ENCODE results near the gene MAP3K12. TPM values are rescaled to one million over a fixed set of nuclear protein-coding genes. Genes with fewer than 3 reads are reported as not detected.

Gene MAP3K12
- total and polyA plus RNA-seq, 10 of the 15 experiments (the other 5 are each of a cell fraction or from before 2014, with no cell fraction given), result 0.45 to 14.9 (median 6.9) TPM

DNA sequence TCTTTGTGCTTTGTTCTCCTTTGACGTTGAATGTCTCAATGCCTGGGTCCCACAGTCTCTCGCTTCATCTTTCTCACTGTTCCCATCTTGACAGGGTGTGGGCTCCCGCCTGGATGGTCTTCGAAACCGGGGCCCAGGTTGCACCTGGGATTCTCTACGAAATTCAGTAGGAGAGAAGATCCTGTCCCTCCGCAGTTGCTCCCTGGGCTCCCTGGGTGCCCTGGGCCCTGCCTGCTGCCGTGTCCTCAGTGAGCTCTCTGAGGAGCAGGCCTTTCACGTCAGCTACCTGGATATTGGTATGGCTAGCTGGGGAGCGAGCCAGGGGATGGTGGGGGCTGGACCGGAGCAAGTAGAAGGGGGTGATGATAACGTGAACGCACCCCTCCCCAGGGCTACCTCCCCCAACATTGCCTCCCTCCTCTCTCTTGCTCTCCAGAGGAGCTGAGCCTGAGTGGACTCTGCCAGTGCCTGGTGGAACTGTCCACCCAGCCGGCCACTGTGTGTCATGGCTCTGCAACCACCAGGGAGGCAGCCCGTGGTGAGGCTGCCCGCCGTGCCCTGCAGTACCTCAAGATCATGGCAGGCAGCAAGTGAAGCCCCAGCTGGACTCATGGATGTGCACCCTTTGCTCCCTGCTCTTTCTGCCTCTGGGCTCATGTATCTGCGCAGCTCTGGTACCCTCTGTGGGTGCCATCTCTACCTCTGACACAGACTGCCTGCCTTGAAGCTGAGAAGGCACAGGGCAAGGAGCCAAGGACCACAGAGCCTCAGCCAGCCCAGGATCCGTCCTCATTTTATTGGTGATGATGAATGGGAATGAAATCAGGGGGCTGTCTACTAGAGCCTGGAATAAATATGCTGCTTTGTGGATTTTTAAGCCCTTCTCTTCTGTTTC is 6.5 kb upstream of the MAP3K12 start:
- FAIRE-seq, result no peak
- Histone ChIP-seq H3K36me3 (ENCODE audit: control insufficient read depth in 2 of 2, insufficient read depth in 2 of 2, low read length in 1 of 2) (peaks cover 9 to 12% of the 10 kb centered on the region in 2 experiments; a peak in 2 of 4 replicates), H3K27me3 (replicated peaks in 1 of 2; ENCODE audit: control insufficient read depth in 2 of 2, insufficient read depth in 2 of 2, low read length in 1 of 2) (no peaks in the 10 kb centered on the region), H3K4me2 (ENCODE audit: control insufficient read depth, insufficient read depth) (no peak overlapping the region), H3K79me2 (ENCODE audit: control insufficient read depth, insufficient read depth, low read length) (peaks cover 8% of the 10 kb centered on the region), H3K4me3 (no peak overlapping the region), H3K9me3 (replicated peaks; ENCODE audit: control insufficient read depth, insufficient read depth, low read length) (no peaks in the 10 kb centered on the region), H4K20me1 (ENCODE audit: control insufficient read depth, insufficient read depth) (no peaks in the 10 kb centered on the region), H3K9ac (ENCODE audit: control insufficient read depth, insufficient read depth, low read length) (no peak overlapping the region), H3K4me1 (ENCODE audit: control insufficient read depth, insufficient read depth, low read length) (peaks cover 10% of the 10 kb centered on the region), H3K27ac (ENCODE audit: control insufficient read depth, insufficient read depth) (no peak overlapping the region), H2AFZ (ENCODE audit: control insufficient read depth, low read depth, low read length) (no peak overlapping the region)
- no peak for TF ChIP-seq RB1 (IDR thresholded peaks at IDR 0.05; ENCODE audit: borderline replicate concordance)
- TF ChIP-seq RFX5 (IDR thresholded peaks at IDR 0.05; ENCODE audit: low read depth, low read length), result no peak
- no peak for TF ChIP-seq ELK1 (IDR thresholded peaks at IDR 0.05; ENCODE audit: low read depth, low read length)
- no peak for TF ChIP-seq BMI1 (IDR thresholded peaks at IDR 0.05; ENCODE audit: borderline replicate concordance)
- TF ChIP-seq YBX1 (IDR thresholded peaks at IDR 0.05), result no peak
- TF ChIP-seq HSF1 (IDR thresholded peaks at IDR 0.05; ENCODE audit: low read depth, low read length), result no peak
- intact Hi-C loops (cut with micrococcal nuclease; ENCODE audit: unreplicated experiment) (loop anchor here (5.0 kb wide), 1 partner anchor 294 kb away; no protein-coding TSS in a partner anchor), in situ Hi-C loops (cut with MboI) (no loop called here)
- ChIA-PET POLR2A (no interaction called here), CTCF (interaction anchor here (1.1 to 2.5 kb wide), 2 partner anchors 12 to 153 kb away, joined by 3 to 10 read pairs; no protein-coding TSS in a partner anchor), SMC1A (ENCODE audit: uncharacterized antibody, unreplicated experiment) (interaction anchor here (1.4 to 4.9 kb wide), 2 partner anchors 29 to 153 kb away, joined by 3 to 32 read pairs; no protein-coding TSS in a partner anchor), RAD21 (ENCODE audit: unreplicated experiment) (interaction anchor here (1.1 kb wide), 1 partner anchor 124 kb away, joined by 3 read pairs; no protein-coding TSS in a partner anchor)
- ATAC-seq, result no peak
- DNase-seq (ENCODE audit: low read depth, low spot score), result no peak
- WGBS (ENCODE audit: insufficient coverage, insufficient replicate concordance, low lambda C conversion rate, missing lambda C conversion rate), result 84% methylated on average over 19 of the region's 19 CpGs
- BruUV-seq (replicated peaks), result no TSS peak
